Measurements from ENCODE around the gene CYB561. TPM values are rescaled to one million over a fixed set of nuclear protein-coding genes. Genes with fewer than 3 reads are reported as not detected.

Gene CYB561
- total RNA-seq, 2 experiments from 2014 or later: 29.1 to 32.0 TPM

GRCh38 chr17:63419398-63419797, 26.7 kb downstream of the CYB561 start:
- ATAC-seq (ENCODE audit: low read depth): no peak
- H3K36me3 Mint-ChIP-seq: peaks cover 3% of the 10 kb centered on the region
- H3K9me3 Mint-ChIP-seq: no peaks in the 10 kb centered on the region
- peaks cover 17% of the 10 kb centered on the region for H3K4me1 Mint-ChIP-seq
- no peak for DNase-seq
- peak overlapping the region; percentile 59 for H3K4me3 Mint-ChIP-seq
- H3K27me3 Mint-ChIP-seq: peaks cover 20% of the 10 kb centered on the region
- no peak overlapping the region for H3K27ac Mint-ChIP-seq
- POLR2A ChIA-PET: interaction anchor here (0.9 to 1.6 kb wide), 4 partner anchors 15 to 764 kb away, joined by 3 to 8 read pairs (median 4); no protein-coding TSS in a partner anchor

- Mint-ChIP-seq H3K27me3 (peaks cover 20% of the 10 kb centered on the region), H3K4me3 (no peak overlapping the region), H3K27ac (no peak overlapping the region), H3K36me3 (peaks cover 3% of the 10 kb centered on the region), H3K4me1 (peaks cover 17% of the 10 kb centered on the region), H3K9me3 (no peaks in the 10 kb centered on the region)
- ATAC-seq (ENCODE audit: low read depth) (no peak), DNase-seq (no peak)
- POLR2A ChIA-PET: no interaction called here
These were observed 27.6 kb downstream of the CYB561 start for GRCh38 chr17:63418540-63418939.

GRCh38 chr17:63414222-63414621, 31.9 kb downstream of the CYB561 start:
- Mint-ChIP-seq H3K4me3 (no peak overlapping the region), H3K27ac (no peak overlapping the region), H3K9me3 (no peaks in the 10 kb centered on the region), H3K4me1 (peaks cover 5% of the 10 kb centered on the region), H3K27me3 (peaks cover 13% of the 10 kb centered on the region), H3K36me3 (no peaks in the 10 kb centered on the region)
- ATAC-seq (ENCODE audit: low read depth): no peak
- POLR2A ChIA-PET: no interaction called here
- DNase-seq: no peak

GRCh38 chr17:63413128-63413527, 33.0 kb downstream of the CYB561 start:
- peaks cover 6% of the 10 kb centered on the region for H3K27me3 Mint-ChIP-seq
- DNase-seq: no peak
- no peak overlapping the region for H3K4me3 Mint-ChIP-seq
- H3K36me3 Mint-ChIP-seq: no peaks in the 10 kb centered on the region
- H3K4me1 Mint-ChIP-seq: no peaks in the 10 kb centered on the region
- H3K9me3 Mint-ChIP-seq: no peaks in the 10 kb centered on the region
- ATAC-seq (ENCODE audit: low read depth): no peak
- POLR2A ChIA-PET: no interaction called here
- H3K27ac Mint-ChIP-seq: no peak overlapping the region

GRCh38 chr17:63412234-63412633, 33.9 kb downstream of the CYB561 start:
- Mint-ChIP-seq H3K4me1 (no peaks in the 10 kb centered on the region), H3K27ac (no peak overlapping the region), H3K4me3 (no peak overlapping the region), H3K36me3 (no peaks in the 10 kb centered on the region), H3K27me3 (peaks cover 5% of the 10 kb centered on the region), H3K9me3 (no peaks in the 10 kb centered on the region)
- POLR2A ChIA-PET: no interaction called here
- no peak for DNase-seq
- no peak for ATAC-seq (ENCODE audit: low read depth)

- Mint-ChIP-seq H3K9me3 (no peaks in the 10 kb centered on the region), H3K4me1 (peaks cover 1% of the 10 kb centered on the region), H3K27me3 (no peaks in the 10 kb centered on the region), H3K36me3 (no peaks in the 10 kb centered on the region), H3K27ac (no peak overlapping the region), H3K4me3 (no peak overlapping the region)
- ATAC-seq (ENCODE audit: low read depth): no peak
- no peak for DNase-seq
- POLR2A ChIA-PET: no interaction called here
These were observed 38.3 kb downstream of the CYB561 start for GRCh38 chr17:63407741-63408330.

DNA sequence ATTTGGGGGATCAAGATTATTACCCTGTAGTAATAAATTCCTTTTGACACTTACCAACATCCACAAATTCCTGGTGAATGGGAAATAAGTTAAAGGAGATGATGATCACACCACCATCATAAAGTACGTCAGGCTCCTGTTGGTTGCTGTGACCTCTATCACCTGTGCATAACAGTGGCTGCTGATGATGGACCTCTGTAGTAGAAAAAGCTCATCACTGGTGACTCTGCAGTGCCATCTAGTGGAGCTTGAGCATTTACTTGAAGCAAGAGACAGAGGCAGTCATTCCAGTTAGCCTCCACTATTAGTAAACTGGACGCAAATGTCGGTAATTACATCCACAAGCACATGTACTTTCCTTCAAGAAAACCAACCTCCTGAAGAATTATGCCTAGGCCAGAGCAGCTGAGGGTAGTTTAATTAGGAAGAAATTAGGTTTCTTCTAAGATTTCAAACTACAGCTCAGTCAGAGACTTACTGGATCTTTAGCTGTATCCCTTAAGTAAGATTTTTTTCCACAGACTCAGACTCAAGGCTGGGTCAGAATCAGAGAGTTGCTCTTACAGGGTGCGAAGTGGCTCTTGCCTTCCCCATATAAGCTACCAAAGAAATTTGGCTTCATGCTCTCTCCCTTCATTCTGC, 39.3 kb downstream of the CYB561 start:
- DNase-seq (no peak), ATAC-seq (ENCODE audit: low read depth) (peak; percentile 82)
- H3K4me3 Mint-ChIP-seq: no peak overlapping the region
- H3K27ac Mint-ChIP-seq: no peak overlapping the region
- POLR2A ChIA-PET: interaction anchor here (0.9 kb wide), 1 partner anchor 144 kb away, joined by 4 read pairs; the partner anchor contains the start of gene DCAF7
- no peaks in the 10 kb centered on the region for H3K27me3 Mint-ChIP-seq
- H3K4me1 Mint-ChIP-seq: peaks cover 1% of the 10 kb centered on the region
- no peaks in the 10 kb centered on the region for H3K9me3 Mint-ChIP-seq
- H3K36me3 Mint-ChIP-seq: no peaks in the 10 kb centered on the region

DNA sequence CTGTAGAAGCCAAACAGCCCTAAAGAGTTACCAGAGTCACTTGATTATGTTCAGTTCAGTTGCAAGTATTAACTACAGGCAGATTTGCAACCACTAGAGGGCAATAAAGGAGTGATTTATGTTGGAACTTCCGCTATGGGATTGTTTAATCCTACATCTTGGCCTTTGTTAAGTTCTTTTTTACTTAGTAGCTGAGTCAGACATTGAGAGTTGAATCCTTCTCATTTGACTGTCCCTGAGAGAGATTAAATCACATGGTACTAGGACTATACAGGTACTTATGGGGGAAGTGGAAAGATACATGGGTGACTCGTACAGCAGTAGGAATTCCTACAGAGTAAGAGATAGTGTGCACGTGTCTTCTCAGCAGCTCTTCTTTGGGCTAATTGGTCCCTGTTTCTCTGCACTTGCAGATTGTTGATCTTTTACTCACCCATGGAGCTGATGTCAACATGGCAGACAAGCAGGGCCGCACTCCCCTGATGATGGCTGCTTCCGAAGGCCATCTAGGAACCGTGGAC, 40.3 kb downstream of the CYB561 start:
- no peaks in the 10 kb centered on the region for H3K36me3 Mint-ChIP-seq
- ATAC-seq (ENCODE audit: low read depth) (no peak), DNase-seq (no peak)
- no peak overlapping the region for H3K4me3 Mint-ChIP-seq
- POLR2A ChIA-PET: no interaction called here
- no peak overlapping the region for H3K27ac Mint-ChIP-seq
- peaks cover 1% of the 10 kb centered on the region for H3K4me1 Mint-ChIP-seq
- H3K9me3 Mint-ChIP-seq: no peaks in the 10 kb centered on the region
- no peaks in the 10 kb centered on the region for H3K27me3 Mint-ChIP-seq

DNA sequence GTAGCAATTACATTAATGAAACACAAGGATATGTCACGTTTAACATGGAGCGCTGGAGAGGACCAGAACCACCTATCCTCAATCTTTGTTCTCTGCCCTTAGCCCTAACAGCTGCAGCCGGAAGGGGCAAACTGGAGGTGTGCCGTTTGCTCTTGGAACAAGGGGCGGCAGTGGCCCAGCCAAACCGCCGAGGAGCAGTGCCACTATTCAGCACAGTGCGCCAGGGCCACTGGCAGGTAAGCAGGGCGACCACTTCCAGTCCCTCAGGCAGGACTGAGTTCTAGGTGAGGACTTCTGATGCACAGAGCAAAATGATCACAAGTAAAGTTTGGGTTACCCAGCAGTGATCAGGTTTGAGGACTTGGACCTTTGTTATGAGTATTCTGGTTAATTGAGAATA, 41.1 kb downstream of the CYB561 start:
- DNase-seq (no peak), ATAC-seq (ENCODE audit: low read depth) (no peak)
- H3K4me1 Mint-ChIP-seq: peaks cover 1% of the 10 kb centered on the region
- POLR2A ChIA-PET: no interaction called here
- no peak overlapping the region for H3K4me3 Mint-ChIP-seq
- H3K36me3 Mint-ChIP-seq: no peaks in the 10 kb centered on the region
- no peaks in the 10 kb centered on the region for H3K9me3 Mint-ChIP-seq
- H3K27ac Mint-ChIP-seq: no peak overlapping the region
- H3K27me3 Mint-ChIP-seq: no peaks in the 10 kb centered on the region

DNA sequence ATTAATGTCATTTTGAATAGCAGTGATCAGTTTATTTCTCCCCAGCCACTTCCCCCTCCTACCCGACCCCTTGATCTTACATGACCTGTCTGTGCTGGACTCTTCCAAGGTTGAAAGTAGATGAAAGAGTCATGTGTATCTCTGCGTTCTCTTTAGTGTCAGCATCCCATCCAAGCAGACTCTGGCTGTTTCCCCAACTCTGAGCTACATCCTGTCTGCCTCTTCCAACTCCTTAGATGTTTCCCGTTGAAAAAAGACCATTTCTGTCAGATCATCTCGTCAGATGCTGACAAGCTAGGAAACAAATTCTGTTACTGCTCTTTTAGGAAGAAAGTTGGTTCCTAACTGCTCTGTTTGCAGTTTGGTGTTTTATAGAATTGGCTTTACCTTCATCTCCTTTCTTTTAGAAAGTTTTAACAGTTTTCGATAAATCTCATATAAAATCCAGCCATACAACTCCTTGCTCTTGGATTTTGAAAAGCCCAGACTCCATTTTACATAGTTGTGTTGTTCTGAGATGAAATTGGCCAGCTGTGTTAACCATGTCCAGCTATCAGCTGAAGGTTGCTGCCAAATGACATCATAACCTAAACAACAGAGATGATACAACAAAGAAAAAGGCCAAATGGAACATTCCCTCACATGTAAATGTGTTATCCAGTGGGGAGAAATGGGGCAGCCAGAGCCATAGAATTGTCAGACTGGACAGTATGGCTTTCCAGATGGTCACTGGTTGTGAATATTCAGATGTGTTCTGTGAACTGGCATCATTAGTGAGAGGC, 43.5 kb downstream of the CYB561 start:
- Mint-ChIP-seq H3K9me3 (no peaks in the 10 kb centered on the region), H3K27ac (no peak overlapping the region), H3K4me3 (no peak overlapping the region), H3K4me1 (peaks cover 4% of the 10 kb centered on the region), H3K36me3 (no peaks in the 10 kb centered on the region), H3K27me3 (no peaks in the 10 kb centered on the region)
- POLR2A ChIA-PET: no interaction called here
- DNase-seq (no peak), ATAC-seq (ENCODE audit: low read depth) (no peak)

DNA sequence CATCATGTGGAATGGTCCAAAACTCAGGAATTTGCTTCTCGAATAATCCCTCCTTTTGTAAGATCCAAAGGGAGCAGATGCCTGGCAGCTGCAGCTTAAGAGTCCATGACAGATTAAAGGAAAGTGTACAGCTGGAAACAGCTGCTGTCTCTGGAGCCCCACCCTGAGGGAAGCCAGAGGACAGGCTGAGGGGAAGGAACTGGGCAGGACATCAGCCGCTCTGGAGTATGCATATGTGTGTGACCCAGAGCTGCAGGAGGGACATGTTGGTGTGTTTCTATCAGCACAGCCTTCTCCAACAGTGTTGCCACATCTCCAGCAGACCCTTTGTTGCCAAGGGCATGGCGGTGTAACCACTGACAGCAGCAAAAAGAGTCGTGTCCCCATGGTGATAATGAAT, 46.2 kb downstream of the CYB561 start:
- Mint-ChIP-seq H3K27ac (no peak overlapping the region), H3K4me1 (peaks cover 3% of the 10 kb centered on the region), H3K36me3 (peaks cover 1% of the 10 kb centered on the region), H3K9me3 (no peaks in the 10 kb centered on the region), H3K4me3 (no peak overlapping the region), H3K27me3 (no peaks in the 10 kb centered on the region)
- DNase-seq: no peak
- ATAC-seq (ENCODE audit: low read depth): no peak
- POLR2A ChIA-PET: no interaction called here

- no peaks in the 10 kb centered on the region for H3K9me3 Mint-ChIP-seq
- no peak overlapping the region for H3K27ac Mint-ChIP-seq
- POLR2A ChIA-PET: no interaction called here
- DNase-seq: no peak
- H3K27me3 Mint-ChIP-seq: no peaks in the 10 kb centered on the region
- ATAC-seq (ENCODE audit: low read depth): no peak
- peaks cover 1% of the 10 kb centered on the region for H3K36me3 Mint-ChIP-seq
- H3K4me1 Mint-ChIP-seq: peaks cover 3% of the 10 kb centered on the region
- H3K4me3 Mint-ChIP-seq: no peak overlapping the region
These were observed 46.8 kb downstream of the CYB561 start for GRCh38 chr17:63399316-63399715.

GRCh38 chr17:63398680-63399079, 47.4 kb downstream of the CYB561 start:
- POLR2A ChIA-PET: no interaction called here
- Mint-ChIP-seq H3K27ac (no peak overlapping the region), H3K4me3 (no peak overlapping the region), H3K9me3 (no peaks in the 10 kb centered on the region), H3K36me3 (peaks cover 1% of the 10 kb centered on the region), H3K27me3 (no peaks in the 10 kb centered on the region), H3K4me1 (peaks cover 3% of the 10 kb centered on the region)
- ATAC-seq (ENCODE audit: low read depth) (no peak), DNase-seq (no peak)
